Epithelial cell of proximal tubule (primary cell): ENCODE measurements around the gene SMURF1. TPM values are rescaled to one million over a fixed set of nuclear protein-coding genes. Genes with fewer than 3 reads are reported as not detected.

Source experiments
- DNase-seq: peaks from one replicate; pipeline ENCODE4 v3.0.0-alpha.2; 2011; ENCODE audit warnings: low read depth
- H3K4me3 ChIP-seq: 2 replicates; pipeline ENCODE4 v1.5.1; 2011; ENCODE audit warnings: low read depth, mild to moderate bottlenecking, low read length
- CTCF ChIP-seq: conservative IDR thresholded peaks from 2 replicates; pipeline ENCODE4 v1.5.1; 2012; ENCODE audit warnings: low read depth, mild to moderate bottlenecking, low read length
- total RNA-seq: library from RNA; depleted of rRNA; stranded (reverse); fragments of >200 nt; gene quantifications from 2 replicates; pipeline ENCODE4 v1.2.3, GENCODE V29; 2015

SMURF1 gene
- total RNA-seq, 1 donor from 2014 or later: 30.7 TPM

GRCh38 chr7:99083068-99083651 is 60.7 kb downstream of the SMURF1 start:
- no peak for DNase-seq

GRCh38 chr7:99080679-99081078 is 63.2 kb downstream of the SMURF1 start:
- no peak for TF ChIP-seq CTCF
- DNase-seq: no peak
- H3K4me3 ChIP-seq: no peak overlapping the region

More at GRCh38 chr7:99083068-99083651, 60.7 kb downstream of the SMURF1 start:
- TF ChIP-seq CTCF: no peak
- no peak overlapping the region for H3K4me3 ChIP-seq

GRCh38 chr7:99079104-99079503 is 64.8 kb downstream of the SMURF1 start:
- no peak for TF ChIP-seq CTCF
- no peak overlapping the region for H3K4me3 ChIP-seq
- DNase-seq: no peak

GRCh38 chr7:99078416-99078815 is 65.5 kb downstream of the SMURF1 start:
- no peak overlapping the region for H3K4me3 ChIP-seq
- no peak for TF ChIP-seq CTCF
- DNase-seq: no peak

- DNase-seq: no peak
- TF ChIP-seq CTCF: no peak
- no peak overlapping the region for H3K4me3 ChIP-seq
Measured at GRCh38 chr7:99076615-99077014, 67.3 kb downstream of the SMURF1 start.

- no peak overlapping the region for H3K4me3 ChIP-seq
- TF ChIP-seq CTCF: no peak
- no peak for DNase-seq
Measured at GRCh38 chr7:99073839-99074446, 70.0 kb downstream of the SMURF1 start.

GRCh38 chr7:99072126-99072525 is 71.8 kb downstream of the SMURF1 start:
- no peak for TF ChIP-seq CTCF
- DNase-seq: no peak
- H3K4me3 ChIP-seq: no peak overlapping the region
